ENCODE measurements around the gene CAMKK1.
"Not testable (repeated sequence)": the region's sequence is repeated elsewhere in the genome, so short reads cannot be mapped to it uniquely, and the experiment has no call there.

Gene CAMKK1

DNA sequence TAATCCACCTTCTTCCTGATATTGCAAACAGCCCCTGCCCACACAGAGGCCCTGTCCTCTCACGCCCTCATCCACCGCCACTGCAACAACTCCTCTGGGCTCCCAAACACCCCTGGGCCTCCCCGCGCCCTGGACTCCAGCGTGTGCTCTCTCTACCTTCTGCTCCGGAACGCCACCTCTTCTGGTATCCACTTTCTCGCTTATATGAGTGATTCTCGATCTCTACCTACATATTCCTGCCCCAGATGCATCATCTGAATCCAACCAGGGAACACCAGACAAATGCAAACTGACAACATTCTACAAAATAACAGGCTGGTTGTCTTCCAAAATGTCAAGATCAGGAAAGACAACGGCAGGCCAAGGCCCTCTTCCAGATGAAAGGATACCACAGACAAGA, 19.0 kb downstream of the CAMKK1 start:
- DNase-seq = no peak

DNA sequence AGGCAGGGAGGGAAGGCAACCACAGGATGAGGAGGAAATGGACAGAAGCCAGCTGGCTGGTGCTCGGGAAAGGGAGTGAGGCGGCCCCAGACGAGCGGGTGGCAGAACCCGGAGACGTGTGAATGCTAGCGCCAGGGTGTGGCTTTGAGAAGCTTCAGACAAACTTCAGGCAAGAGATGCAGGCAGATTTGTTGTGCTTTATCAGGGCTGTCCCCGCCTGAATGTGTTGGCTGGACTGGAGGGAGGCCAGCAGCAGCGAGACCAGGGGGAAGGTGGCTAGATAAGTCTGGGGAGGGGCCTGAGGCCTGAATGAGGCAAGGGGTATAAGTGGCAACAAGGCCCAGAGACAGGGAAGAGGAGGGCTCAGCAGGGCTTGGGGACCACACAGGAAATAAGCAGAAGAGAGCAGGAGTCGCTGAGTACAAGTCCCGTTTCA, 22.0 kb downstream of the CAMKK1 start:
- DNase-seq = peak in 1 of 5 experiments; percentile 44

- DNase-seq = no peak
Measured at GRCh38 chr17:3867606-3868005, 25.2 kb downstream of the CAMKK1 start.

DNA sequence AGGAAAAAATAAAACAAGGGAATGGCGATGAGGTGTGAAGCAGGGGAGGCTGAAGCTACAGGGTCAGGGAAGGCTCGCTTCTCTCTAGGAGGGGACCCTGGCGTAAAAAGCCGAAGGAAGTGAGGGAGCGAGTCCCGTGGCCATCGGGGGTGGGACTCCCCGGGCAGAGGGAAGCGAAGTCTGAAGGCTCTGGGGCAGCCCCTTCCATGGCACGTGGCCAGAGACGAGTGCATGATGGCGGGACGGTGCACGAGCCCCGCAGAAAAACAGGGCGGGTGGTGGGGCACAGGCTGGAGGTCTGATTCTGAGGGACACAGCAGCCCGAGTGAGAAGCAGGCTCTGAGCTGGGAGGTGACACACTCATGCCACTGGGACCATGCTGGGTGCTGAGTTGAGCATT, 25.7 kb downstream of the CAMKK1 start:
- DNase-seq = no peak

DNA sequence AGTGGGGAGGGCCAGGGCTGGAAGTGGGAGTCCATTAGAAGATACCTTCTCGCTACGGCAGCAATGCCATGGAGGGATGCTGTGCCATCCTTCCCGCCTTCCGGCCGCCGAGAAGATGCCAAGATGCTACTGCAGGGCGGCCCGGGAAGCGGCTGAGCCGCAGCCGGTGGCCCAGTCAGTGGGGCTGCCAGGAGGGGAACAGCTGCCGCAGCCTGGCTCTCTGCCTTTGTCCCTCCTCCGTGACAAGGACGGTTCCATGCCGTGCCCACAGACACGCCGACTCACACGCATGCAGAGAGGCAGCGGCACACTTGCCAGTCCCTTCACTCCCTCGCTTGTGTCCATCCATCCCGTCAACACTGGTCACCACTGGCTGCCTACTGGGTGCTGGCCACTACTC, 26.6 kb downstream of the CAMKK1 start:
- no peak for DNase-seq

DNA sequence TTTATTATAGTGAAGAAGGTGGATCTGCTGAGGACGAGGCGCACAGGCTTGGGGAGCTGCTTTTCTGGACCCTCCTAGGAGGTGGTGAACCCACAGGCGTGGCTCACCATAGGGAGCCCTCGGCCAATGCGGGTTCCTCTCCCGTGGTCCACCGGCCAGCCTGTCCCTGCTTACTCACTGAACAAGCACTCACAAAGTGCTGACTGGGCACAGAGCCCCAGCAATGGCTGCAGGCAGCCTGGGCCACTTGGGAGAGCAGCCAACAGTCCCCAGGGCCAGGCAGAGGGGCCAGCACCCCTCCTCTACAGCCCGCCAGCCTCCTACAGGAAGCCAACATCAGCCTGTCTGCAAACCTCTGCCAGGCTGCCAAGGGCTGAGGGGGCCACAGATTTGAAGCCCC, 27.7 kb downstream of the CAMKK1 start:
- no peak for DNase-seq

DNA sequence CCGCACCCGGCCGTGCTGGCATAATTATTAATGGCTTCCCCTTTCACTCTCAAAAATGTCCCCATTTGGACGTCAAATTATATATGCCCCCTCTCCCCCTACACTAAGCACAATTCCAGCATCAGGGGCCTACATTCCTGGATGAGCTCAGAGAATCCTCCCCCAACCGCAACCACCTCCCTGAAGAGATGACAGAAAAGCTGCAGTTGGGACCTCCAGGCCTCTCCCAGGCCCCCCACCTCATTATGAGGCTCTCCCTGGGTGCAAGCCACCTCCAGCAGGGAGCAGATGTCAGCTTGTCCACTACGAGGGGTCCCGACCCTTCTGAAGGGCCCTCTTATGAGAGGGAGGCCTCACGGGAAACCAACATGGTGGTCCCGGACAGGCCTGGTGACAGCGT, 28.3 kb downstream of the CAMKK1 start:
- no peak for DNase-seq

DNA sequence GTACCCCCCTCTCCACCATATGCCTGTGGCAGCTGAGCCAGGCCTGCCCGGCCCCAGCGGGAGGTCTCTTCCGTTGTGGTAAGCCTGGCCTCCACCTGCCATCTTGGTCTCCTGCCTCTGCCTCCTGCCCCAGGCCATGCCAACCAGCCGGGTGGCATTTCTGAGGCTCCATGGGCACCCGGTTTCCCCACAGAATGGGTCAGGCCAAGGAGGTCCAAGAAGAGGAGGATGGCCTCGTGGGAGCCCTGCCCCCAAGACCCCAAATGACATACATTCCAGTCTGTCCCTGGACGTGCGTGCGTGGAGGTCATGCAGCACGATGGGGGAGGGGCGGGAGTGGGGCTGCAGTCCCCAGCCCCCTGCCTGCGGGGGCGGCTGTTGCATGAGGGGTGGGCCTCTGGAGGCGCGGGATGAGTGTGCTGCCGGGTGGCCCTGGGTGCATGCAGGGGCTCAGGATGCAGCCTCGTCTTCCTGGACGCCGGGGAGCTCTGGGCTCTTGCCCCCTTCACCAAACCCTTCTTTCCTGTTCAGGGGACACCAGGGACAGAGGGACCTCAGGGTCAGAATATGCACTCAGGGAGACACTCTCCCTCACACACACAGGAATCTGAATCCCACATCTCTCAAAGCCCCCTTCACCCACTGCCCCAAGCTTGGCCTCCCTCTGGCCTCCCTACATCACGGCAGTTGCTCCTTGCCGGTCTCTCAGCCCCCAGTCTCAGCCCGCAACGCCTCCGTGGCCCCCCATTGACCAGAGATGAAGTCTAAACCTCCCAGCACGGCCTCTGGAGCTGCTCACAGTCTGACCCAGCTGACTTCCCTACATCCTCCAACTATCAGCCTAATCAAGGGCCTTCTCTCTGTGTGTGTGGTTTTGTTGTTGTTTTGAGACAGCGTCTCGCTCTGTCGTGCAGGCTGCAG, 30.8 kb downstream of the CAMKK1 start:
- DNase-seq = no peak

DNA sequence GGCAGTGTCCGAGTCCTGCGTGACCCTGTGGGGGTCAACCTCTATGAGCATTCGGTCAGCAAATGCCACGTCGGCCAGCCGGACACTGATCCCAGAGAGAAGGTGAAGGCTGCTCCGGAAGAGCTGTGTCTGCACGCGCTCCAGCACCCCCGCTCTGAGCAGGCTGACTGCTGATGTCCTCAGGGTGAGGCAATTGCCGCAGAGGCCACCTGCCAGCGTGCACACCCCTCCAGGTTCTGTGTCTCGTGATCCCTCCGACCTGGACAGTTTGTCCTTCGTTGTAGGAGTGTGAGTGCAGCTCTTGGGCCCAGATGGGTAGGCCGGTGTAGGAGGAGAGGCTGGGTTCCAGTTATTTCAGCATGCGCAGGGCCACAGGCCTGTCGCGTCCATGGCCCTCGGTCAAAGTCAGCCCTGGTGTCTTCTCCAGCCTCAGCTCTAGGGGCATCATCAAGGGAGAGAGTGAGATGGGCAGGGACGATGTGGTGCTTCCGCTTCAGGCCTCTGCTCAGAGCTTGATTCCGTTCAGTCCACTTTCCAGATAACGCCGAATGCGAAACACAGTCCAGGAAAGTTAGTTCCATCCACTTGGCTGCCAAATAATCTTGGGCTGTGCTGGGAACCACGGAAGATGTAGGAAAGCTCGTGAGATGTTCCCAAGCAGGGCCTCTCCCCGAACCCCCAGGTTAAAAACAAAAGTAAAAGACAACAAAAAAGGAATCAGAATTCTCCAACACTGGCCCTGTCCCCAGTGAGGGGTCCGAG, 31.7 kb downstream of the CAMKK1 start:
- no peak for DNase-seq

GRCh38 chr17:3859940-3860339, 32.9 kb downstream of the CAMKK1 start:
- DNase-seq = no peak

DNA sequence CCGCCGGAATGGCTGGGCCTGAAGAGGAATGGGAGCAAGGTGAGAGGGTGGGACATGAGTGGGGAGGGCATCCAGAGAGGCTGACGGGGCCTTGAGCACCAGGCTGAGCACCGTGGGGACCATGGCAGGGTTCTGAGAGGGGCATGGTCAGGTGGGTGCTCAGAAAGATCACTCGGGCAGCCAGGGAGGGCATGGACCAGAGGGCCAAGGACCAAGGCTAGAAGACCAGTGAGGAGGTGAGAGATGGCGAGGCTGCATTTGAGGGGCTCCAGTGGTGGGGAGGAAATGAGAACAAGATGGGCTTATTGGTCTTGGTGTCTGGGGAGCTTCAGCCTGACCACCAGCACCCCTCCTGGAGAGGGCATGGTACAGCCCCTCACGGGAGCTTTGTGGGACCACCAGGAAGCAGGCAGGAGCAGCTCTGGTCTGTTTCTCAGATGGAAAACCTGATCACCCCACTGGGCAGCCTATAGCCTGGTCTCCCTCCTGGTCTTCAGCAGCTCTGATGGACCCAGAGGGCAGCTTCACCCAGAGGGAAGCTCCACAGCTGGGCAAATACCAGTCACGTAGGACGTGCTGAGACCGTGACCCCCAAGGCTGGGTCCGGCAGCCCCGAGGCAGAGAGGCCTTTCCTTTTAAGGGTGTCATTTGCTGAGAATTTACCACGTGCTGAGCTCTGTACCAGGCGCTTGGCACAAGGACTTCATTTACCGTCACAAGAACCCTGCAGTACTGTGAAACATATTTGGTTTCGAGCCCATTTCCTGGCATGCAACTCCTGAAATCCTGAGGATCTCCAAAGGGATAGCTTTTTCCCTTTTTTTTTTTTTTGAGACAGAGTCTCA, 35.4 kb downstream of the CAMKK1 start:
- DNase-seq = no peak

- DNase-seq = not testable (repeated sequence)
Measured at GRCh38 chr17:3854204-3854603, 38.6 kb downstream of the CAMKK1 start.

DNA sequence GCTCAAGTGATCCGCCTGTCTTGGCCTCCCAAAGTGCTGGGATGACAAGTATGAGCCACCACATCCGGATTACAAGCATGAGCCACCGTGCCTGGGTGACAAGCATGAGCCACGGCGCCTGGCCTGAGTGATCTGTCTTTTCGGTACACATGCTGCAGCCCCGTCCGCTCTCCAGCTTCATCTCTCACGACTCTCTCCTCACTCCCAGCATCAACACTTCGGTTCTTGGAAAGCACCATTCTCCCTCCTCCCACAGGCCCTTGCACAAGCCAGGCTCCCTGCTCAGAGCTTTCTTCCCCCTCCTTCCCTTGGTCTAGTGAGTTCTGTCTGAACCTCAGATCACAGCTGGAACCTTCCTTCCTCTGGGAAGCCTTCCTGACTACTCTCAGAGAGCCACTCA, 40.3 kb downstream of the CAMKK1 start:
- no peak for DNase-seq

DNA sequence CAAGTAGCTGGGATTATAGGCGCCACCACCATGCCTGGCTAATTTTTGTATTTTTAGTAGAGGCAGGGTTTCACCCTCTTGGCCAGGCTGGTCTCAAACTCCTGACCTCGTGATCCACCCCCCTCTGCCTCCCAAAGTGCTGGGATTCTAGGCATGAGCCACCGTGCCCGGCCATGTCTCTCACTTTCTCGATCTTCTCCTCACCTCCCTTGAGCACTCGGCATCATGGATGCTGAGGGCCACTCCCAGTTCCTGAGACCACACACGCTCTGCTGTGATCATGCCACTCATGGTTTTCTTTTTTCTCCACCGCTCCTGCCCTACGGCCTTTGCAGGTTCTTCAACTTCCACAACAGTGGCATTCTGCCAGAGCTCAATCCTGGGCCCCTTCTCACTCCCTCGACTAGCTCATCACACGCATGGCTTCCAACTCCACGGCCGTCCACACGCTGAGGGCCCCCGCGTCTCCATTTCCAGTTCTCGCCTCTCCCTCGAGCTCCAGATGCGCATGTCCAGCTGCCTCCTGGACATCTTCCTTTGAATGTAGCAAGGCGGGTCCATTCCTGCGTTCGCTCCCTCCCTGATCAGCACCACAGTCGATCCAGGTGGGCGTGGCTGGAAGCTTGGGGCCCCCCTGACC, 41.3 kb downstream of the CAMKK1 start:
- no peak for DNase-seq

DNA sequence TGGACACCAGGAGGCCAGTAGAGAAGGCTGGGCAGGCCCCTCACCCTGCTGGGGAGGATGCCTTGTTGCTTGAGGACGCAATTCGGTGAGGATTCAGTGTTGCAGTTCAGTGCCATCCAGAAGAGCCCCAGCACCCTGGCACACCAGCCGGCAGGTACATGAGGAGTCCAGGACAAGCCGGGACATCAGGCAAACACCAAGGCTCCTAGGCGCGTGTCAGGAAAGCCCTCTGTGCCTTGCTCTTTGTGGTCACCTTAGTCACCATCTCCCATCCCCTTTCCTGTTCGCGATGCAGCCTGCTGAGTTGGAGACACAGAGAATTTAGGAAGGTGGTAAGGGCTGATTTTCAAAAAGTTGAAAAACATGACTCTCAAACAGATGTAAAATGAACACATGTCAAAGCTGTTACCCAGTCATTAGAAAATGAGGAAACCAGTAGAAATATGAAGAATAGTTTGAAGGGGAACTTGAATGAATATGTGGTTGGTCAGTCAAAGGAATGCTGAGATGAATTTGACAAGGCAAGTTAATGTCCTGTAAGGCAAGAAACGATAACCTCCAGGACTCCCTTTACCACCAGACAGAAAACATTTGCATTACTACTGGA, 44.5 kb downstream of the CAMKK1 start:
- DNase-seq = no peak

GRCh38 chr17:3847165-3847670, 45.6 kb downstream of the CAMKK1 start:
- no peak for DNase-seq

DNA sequence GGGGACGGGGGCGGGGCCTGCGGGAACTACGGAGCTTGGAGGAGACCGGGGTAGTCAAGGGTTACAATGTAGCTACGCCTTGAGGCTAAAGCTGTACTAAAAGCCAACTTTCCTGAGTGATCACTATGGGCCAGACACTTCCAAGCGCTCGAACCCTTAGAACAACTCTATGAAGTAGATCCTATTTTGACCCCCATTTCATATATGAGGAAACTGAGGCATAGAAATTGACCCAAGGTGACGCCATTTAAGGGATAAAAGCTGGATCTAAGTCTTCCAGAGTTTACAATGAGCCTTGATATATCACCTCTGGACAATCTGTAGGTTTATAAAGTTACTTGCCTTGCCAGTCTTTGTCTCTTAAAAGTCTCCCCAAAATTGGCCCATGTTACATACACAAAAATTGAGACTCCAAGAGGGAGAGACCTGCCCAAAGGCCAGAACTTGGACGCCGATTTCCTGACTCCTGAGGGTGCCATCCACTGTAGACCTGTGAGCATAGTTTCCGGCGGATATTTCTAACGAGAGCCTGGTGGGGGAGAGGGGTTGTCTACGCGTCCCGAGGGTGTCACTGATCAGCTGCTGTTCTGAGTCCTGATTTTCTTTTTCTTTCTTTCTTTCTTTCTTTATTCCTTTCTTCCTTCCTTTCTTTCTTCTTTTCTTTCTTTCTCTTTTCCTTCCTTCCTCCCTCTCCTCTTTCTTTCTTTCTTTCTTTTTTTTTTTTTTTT, 46.3 kb downstream of the CAMKK1 start:
- no peak for DNase-seq

GRCh38 chr17:3845621-3846436, 47.0 kb downstream of the CAMKK1 start, which contains the start of gene NCBP3:
NCBP3 (minus strand) TSS chr17:3846246; CDS start chr17:3846223, 23 bp downstream.
- DNase-seq = peak; percentile 82 to 96 (median 85)

DNA sequence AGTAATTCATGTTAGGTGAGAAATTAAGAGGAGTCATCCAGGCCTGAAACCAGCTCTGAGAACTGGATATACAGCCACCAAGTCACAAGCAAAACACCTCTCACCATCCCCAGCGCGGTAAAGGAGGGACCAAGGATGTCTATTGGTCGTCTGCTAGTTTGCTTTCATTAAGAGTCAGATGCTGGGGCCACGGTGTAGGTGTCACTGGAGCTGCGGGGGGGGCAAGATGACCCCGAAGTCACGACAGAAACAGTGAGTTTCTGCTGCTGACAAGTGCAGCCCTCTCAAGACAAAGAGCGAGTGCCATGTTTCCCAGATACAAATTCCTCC, 47.6 kb downstream of the CAMKK1 start:
- DNase-seq = peak in 2 of 5 experiments; percentile 18 to 68

- not testable (repeated sequence) for DNase-seq
Measured at GRCh38 chr17:3844556-3844955, 48.3 kb downstream of the CAMKK1 start.
